NCI-H2107 treated with DMSO at 0.1 percent for 48 hours (cell line): ENCODE measurements around the gene NAV2.
A peak's percentile ranks its signal among the peaks of the same experiment; 100 is the strongest.

ENCODE experiments used
- DNase-seq: peaks from one replicate; lab custom pipeline; 2025; ENCODE audit not compliant: unreplicated experiment; lab: John Stamatoyannopoulos, UW

The NAV2 gene, protein sequence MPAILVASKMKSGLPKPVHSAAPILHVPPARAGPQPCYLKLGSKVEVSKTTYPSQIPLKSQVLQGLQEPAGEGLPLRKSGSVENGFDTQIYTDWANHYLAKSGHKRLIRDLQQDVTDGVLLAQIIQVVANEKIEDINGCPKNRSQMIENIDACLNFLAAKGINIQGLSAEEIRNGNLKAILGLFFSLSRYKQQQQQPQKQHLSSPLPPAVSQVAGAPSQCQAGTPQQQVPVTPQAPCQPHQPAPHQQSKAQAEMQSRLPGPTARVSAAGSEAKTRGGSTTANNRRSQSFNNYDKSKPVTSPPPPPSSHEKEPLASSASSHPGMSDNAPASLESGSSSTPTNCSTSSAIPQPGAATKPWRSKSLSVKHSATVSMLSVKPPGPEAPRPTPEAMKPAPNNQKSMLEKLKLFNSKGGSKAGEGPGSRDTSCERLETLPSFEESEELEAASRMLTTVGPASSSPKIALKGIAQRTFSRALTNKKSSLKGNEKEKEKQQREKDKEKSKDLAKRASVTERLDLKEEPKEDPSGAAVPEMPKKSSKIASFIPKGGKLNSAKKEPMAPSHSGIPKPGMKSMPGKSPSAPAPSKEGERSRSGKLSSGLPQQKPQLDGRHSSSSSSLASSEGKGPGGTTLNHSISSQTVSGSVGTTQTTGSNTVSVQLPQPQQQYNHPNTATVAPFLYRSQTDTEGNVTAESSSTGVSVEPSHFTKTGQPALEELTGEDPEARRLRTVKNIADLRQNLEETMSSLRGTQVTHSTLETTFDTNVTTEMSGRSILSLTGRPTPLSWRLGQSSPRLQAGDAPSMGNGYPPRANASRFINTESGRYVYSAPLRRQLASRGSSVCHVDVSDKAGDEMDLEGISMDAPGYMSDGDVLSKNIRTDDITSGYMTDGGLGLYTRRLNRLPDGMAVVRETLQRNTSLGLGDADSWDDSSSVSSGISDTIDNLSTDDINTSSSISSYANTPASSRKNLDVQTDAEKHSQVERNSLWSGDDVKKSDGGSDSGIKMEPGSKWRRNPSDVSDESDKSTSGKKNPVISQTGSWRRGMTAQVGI (N-terminal part only)

DNA sequence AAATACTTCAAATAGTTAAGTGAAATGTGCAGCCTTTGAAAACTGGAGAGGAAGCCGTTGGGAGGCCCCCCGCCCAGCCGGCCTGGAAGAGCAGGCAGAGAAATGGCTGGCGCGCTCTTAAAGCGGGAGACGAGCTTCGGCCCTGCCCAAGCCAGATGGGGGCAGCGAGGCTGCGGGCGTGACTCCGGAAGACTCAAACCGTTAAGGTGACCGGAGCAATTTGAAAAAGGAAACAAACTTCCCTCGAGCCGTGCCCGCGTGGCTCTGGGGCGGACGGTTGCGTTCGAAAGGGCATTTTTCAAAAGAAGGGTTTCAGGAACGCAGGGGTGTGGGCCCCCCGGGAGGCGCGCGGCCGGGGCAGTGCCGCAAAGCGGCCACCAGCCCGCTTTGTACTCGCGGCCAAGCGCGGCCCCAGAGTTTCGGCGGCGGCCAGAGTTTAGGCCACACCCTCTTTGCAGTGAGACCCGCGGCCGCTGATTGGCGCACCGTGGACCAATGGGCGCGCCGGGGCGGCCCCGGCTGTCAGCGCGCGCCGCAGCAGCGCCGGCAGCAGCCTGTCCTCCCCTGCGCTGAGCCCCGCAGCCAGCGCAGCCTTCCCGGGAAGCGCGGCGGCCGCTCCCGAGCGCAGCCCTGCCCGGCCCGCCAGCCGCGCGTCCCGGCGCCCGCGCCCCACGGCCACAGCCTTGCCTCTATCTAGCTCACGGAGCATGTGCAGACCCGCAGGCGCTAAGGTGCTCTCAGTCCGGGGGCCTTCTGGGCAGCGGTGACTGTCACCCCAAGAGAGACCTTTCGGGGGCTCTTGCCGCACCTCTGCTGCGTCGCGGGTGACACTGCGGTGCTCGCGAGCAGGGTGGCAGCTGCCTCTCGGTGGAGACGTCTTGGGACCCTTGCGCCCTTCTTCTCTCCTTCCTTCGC lies at the start of gene NAV2:
Gene NAV2, plus strand, starts transcription at position 557 of the 915 bp plus-strand sequence. CDS start 859 bp downstream, outside the sequence.
- DNase-seq: peak; percentile 39

DNA sequence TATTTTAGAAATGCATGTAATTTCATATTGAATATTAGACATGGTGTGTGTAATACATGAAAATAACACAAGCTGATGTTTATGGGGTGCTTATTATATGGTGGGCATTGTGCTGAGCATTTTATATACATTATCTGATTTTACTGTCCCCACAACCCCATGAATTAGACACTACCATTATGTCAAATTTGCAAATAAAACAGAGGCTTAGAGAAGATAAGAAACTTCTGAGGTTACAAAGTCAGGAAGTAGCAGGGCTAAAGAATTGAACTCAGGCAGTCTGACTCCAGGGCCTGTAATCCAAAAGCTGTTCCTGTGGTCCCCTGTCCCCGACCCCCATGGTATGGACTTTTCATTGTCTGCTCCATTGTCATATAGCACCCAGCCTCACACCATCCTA lies 49.4 kb upstream of the NAV2 start:
- no peak for DNase-seq

DNA sequence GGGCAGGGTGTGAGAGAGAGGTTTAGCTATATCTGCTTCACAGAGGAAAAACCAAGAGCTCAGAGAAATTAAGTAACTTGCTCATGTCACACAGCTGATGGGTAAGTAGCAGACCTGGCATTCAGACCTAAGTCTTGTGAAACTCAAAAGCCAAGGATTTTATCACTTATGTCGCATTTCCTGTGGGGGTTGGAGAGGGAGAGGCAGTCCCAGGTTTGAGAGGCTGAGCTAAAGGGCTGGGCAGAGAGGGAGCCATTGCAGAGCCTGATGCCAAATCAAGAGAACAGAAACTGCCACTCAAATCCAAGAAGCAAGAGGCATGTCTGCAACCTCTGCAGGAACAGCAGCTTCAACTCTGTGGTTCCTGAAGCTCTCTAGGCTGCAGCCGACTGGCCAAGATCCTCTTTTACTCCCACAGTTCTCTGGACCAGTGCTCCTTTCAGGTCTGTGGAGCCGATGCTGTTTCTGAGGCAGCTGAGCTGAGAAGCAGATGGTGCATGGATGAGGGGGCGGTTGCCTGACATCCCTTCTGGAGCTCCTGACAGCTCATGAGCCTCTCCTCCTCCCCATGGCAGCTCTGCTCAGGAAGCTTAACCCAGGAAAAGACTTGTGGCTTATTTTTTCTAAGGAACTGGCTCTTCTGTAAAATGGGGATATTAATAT lies 47.6 kb upstream of the NAV2 start:
- DNase-seq: no peak

DNA sequence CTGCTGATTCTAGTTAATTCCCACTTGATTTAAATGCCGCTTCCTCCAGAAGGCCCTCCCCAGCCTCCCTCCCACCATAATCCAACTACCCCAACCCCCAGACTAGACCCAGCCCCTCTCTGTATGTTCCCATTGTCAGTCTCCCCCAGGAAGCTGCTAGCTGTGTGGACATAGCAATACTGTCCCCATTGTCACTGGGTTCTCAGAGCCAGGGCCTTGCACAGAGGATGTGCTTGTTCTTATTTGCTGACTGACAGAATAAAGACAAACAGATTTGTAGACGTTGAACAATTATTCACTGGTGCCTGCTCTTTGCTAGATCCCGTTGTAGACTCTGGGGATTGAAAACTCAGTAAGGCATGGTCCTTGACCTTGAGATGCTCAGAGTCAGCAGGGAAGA lies 45.7 kb upstream of the NAV2 start:
- no peak for DNase-seq

DNA sequence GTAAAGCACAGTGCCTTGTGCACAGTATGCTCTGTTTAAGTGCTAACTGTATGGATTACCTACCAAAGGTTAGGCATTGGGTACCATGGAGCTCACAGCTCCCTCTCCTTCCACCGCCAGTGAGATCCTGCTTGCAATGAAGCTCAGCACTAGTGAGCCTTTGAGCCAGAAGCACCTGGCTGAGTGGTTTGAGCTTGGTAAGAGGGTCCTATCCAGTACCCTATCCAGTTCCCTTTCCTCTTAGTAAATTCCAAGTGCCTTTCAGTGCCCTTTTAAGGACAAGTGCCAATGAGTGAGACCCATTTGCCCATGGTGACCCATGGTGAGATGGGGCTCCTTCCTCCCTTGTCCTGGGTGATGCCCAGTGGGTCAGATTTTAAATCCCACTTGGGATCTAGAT lies 43.1 kb upstream of the NAV2 start:
- DNase-seq: no peak

DNA sequence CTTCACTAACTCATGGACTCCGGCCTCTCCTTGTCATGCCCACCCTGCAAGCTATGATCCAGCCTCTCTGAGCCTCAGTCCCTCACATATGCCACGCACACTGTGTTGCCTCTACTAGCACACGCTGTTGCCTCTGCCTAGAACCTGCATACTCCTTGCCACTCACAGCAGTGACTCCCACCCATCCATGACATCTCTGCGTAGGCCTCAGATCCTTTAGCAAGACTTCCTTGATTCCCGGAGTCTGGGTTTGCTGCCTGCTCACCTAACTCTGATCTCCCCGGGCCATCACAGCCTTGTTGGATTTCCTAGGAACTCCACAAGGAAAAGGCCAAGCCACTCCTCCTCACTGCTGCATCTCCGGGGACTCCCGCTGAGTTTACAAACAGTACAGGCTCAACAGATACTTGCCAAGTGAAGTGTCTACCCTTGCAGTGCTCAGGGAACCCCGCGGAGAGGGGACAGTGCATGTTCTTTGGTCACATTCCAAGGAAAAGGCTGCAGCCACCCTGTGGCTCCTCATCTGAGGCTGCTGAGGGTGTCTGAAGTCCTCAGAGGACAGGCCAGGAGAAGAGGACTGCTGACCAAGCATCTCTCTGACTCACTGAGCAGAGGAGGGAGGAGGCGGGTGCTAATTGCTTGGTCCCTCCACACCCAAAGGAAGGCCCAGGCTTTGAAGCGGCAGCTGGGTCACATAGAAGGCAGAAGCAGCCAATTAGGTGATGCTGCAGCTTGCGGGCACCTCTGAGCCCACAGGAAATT lies 42.4 kb upstream of the NAV2 start:
- DNase-seq: no peak

DNA sequence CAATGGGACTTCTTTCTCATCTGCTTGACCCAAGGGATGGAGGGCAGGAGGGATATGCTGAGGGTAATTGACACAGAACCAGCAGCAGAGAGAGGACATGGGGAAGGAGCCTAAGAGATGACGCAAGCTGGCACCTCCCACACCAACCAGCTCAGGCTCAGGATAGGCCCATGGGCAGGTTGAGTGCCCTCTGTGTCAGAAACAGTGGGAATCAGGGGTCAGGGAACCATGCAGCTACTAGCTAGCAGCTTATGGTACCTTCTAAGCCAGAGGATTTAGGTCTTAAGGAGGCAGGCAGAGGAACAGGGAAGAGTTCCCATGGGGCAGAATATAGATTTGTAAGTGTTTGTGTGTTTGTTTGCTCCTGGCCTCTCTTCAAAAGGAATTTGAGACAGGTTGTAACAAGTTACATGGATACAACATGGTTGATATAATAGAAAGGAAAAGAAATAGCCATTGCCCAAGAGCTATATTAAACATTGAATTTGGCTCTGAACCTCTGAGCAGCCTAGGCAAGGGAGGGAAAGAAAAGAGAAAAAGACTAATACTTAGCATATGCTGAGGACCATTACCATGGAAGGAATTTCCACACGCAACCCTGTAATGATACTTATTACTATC lies 39.9 kb upstream of the NAV2 start:
- no peak for DNase-seq

DNA sequence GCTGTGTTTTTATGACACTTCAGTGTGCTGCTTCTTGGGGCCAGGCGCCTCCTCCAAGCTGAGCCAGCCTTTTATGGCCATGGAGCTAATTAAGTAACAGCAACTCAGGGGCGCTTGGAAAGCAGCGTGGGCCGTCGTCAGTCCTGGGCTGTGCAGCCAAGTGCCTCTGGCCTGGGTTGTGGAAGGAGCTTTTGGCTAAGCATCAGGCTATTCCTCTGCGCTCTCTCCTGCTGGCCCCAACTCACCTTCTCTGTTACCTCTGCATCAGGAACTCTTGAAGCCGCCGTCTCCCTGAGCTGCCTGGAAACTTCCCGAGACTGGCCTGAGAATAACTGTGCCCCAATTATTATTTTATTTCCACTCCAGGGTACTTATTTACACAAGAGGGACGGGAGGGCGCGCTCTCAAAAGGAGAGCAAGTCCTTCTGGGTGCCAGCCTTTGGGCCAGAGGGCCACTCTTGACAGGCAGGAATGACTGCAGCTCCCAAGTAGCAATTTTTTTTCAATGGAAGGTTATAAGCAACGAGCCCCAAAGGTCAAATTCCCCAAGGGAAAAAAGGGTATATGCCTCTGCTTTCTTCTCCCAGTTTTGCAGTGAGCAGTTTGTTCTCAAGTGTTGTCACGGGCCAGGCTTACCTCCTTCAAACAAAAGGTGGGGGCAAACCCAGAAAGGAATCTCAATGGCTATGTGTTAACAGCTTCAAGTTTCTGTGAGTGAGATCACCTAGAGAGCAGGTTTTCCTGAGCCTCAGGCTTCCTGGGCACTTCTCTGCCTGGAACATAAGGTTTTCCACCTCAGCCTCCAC lies 38.5 kb upstream of the NAV2 start:
- DNase-seq: no peak

DNA sequence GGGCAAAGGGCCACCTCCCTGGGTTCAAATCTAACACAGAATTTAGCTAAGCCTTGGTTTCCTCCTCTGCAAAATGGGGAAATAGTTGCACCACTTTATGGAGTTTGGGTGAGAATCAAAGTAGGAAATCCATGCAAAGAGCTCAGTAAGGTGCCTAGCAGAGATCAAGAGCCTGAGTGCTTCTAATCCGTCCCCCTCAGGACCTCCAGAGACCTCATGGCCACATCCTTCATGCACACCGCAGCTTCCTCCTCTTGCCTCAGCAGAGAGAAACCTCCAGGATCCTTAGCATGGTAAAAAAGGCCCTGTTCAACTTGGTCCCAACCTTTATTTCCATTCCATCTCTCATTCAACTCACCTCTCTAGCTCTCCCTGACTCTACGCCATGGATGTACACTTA lies 37.8 kb upstream of the NAV2 start:
- DNase-seq: no peak

DNA sequence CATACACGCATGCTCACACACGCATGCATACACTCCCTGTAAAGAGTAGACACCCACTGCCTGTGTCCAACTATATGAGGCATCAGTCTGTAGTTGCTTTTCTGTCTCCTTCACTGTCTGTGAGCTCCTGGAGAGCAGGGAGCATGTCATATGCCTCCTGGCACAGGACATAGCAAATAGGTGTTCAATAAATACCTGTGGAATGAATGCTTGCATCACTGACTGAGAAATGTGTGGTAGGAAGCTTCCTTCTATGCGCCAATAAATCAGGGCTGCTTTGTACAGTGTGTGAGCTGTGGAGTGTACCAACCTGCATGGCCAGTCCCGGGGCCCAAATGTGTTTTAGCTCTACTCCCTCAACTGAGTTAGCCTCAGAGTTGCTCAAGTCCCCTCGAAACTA lies 37.2 kb upstream of the NAV2 start:
- no peak for DNase-seq

DNA sequence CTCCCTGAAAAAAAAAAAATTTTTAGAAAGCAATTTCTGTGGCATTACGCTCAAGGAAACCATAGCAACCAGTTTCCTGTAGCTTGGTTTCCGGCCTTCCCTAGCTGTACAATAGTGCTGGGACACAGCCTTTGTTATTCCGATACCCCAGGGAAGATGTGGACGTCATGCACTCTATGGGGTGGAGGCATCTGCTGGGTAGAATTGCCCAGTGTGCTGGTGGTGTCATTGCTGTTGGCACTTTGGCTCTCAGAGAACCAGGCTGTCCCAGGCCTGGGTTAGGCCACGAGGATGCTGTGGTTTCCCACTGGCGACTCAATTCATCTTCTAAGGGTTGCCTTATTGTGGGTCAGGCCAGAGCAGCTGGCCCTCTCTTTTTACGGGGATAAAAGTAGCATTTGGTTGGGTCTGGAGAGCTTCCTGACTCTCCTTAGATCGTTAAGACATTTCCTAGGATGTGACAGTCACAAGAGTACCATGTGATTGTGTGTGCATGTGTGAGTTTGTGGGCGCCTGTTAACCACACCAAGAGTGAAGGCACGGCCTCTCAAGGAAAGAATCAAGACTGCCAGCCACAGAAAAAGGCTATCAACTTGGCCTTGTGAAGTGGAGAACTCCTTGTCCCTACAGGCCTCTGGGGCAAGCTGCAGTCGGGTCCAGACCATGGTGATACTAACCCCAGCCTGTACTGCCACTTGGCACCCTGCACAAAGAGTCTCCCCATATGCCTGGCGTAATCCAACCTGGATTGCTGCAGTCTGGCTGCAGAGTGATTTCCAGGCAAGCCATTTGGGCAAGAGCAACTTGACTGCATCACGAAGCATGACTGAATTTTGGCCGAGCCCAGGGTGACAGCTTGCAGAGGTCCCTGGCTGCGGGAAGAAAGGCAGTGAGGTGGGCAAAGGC lies 35.9 kb upstream of the NAV2 start:
- no peak for DNase-seq

DNA sequence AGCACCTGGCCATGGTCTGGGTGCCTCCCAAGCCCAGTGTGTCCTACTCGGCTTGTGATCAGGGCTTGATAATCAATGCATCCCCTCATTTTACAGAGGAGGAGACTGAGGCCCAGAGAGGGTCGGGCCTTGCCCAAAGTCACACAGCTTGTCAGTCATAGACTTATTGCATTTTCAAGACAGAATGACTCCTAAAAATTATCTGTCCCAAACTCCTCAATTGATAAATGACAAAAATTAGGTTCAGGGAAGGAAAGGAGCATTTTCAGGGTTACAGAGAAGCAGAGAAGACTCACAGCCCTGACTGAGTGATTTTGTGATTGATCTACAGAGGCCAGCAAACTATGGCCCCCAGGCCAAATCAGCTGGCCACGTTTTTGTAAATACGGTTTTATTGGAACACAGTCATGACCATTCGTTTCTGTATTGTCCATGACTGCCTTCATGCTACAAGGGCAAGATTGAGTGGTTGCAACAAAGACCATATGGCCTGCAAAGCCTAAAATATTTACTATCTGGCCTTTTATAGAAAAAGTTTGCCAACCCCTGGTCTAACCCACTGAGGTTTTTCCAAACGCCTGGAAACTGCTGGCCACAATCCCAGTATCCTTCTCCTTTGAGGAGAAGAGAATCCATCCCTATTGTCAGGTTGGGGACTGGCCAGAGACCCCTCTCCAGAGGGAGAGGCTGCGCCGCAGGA lies 35.1 kb upstream of the NAV2 start:
- no peak for DNase-seq

DNA sequence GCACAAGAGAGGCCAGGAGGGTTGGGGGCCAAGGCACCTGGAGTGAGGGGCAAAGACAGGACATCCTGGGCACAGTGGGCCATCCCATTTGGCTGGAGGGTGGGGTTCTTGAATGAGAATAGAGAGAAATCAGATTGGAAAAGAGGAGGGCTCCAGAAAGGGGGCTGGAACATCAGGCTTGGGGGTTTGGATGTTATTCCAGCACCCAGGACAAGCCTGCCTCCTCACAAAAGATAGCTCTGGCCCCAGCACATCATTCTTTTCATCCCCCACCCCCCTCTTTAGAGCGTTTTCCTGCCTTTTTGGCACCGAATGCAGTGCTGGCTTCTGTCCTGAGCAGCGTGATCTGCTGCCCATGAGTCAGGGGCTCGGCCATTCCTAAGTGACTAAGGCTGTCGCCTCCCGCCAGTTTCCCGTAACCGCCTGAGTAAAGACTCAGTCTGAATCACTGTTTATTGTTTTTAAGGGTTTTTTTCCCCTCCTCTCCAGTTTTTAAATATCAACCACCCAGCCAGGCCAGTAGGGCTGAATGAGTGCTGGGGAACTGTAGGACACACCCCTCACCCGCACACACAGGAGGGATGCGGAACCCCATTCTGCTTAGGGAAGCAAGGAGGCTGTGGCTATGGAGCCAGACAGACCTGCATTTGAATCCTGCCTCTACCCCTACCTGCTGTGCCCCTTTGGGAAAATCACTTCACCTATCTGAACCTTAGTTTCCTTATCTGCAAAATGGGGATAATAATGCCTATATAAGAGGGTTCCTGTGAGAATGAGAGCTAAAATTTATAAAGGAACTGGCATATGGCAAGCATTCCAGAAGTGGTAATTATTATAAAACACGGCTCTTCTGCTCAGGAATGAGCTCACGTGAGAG lies 32.4 kb upstream of the NAV2 start:
- no peak for DNase-seq

DNA sequence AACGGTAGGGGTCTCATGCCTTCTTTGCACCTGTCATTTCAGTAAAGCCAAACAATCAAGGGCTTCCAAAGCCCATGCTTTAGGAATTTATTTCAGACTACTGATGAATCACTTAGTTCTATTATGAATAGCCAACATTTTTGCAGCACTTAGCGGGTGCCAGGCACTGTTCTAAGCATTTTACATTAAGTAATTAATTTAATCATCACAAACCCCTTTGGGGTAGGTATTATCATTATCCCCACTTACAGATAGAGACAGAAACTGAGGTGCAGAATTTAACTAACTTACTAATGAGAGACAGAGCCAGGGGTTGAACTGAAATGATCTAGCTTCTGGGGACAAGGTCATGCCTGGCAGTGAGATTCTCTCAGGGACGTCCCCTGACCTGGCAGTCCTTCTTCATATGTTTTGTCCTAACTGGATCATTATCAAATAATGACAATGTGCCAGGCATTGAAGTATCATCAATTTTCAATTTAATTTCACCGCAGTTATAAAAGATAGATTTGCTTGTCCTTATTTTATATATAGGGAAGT lies 31.7 kb upstream of the NAV2 start:
- no peak for DNase-seq

DNA sequence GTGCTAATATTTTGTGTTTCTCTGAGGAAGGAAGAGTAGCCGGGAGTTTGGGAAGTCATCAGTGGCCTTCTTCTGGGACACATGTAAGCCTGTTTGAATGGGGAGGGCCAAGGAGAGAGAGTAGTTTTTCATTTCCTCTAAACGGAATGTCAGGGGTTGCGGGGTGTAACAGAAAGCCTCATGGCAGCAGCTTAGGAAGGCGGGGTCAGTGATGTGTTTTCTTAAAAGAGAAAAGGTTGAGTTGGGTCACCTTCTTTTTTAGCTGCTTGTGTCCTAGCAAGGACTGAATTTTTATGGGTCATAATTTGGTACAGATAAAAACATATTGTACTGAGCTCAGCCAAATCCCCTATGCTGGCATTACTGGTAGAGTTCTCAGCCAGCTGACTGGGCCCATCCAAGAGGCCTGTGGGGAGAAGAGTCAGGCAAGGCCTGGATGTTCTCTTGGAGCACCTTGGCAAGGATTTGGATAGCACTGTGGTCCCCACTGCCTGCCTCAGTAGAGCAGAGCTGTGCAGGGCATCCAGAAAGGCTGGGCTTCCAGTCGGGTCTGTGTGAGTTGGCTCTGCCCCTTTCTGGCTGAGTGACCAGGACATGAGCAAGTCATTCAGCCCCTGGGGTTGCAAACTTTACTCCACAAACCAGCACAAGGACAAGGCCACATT lies 29.4 kb upstream of the NAV2 start:
- no peak for DNase-seq
